NB4 (cell line): ENCODE data around the gene EBF4.

Source experiments
- DNase-seq: peaks from one replicate; pipeline ENCODE4 v3.0.0; 2010; ENCODE audit warnings: low read depth
- H3K4me3 ChIP-seq: one replicate; pipeline ENCODE4 v1.5.1; 2011; ENCODE audit warnings: mild to moderate bottlenecking, low read depth, low read length, moderate library complexity
- CTCF ChIP-seq: IDR thresholded peaks from one replicate; pipeline ENCODE4 v1.5.1; 2012; ENCODE audit warnings: low read depth, low read length
- MAX ChIP-seq: IDR thresholded peaks from 2 replicates; pipeline ENCODE4 v1.6.1; 2011; ENCODE audit warnings: low read depth, low read length
- MYC ChIP-seq: IDR thresholded peaks from 2 replicates; pipeline ENCODE4 v1.6.1; 2011; ENCODE audit warnings: low read depth, low read length
- POLR2A ChIP-seq: IDR thresholded peaks from 2 replicates; pipeline ENCODE4 v1.6.1; 2011; ENCODE audit warnings: mild to moderate bottlenecking; ENCODE audit not compliant: insufficient read length; ENCODE audit errors: extremely low read depth

EBF4 gene

GRCh38 chr20:2698186-2698817, 5.7 kb downstream of the EBF4 start:
- no peak overlapping the region for H3K4me3 ChIP-seq
- TF ChIP-seq MAX (no peak), CTCF (no peak), MYC (no peak), POLR2A (no peak)
- no peak for DNase-seq

GRCh38 chr20:2698912-2699311, 6.3 kb downstream of the EBF4 start:
- no peak for DNase-seq
- TF ChIP-seq CTCF (no peak), POLR2A (no peak), MYC (no peak), MAX (no peak)
- no peak overlapping the region for H3K4me3 ChIP-seq

DNA sequence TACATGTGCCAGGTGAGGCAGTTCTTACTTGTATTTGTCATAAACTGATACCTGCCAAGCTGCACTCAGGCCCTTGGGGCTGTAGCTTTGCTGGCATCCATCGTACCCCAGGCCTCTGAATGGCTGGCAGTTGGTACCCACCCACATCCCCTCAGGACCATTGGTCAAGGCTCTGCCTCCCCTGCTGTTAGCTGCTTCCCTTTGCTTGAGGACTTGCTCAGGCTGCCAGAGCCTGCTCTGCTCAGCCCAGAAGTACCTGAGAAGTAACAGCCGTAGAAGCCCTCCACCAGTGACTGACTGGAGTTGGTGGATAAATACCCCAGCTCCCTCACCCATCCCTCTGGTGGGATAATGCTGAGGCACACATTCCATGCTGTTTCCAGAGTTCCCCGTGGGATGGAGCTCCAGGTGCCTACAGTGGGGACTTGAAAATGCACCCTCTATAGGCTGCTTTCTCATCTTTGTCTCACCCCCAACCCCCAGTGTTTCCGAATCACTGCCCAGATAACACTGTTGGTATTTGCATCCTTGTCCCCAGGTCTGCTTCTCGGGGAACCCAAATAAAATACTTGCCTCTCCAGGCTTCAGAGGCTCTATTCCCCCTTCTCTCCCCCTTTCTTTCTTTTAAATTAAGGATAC, 7.3 kb downstream of the EBF4 start:
- no peak for TF ChIP-seq CTCF
- TF ChIP-seq MAX = no peak
- no peak for TF ChIP-seq MYC
- no peak for TF ChIP-seq POLR2A
- no peak for DNase-seq
- H3K4me3 ChIP-seq = no peak overlapping the region

DNA sequence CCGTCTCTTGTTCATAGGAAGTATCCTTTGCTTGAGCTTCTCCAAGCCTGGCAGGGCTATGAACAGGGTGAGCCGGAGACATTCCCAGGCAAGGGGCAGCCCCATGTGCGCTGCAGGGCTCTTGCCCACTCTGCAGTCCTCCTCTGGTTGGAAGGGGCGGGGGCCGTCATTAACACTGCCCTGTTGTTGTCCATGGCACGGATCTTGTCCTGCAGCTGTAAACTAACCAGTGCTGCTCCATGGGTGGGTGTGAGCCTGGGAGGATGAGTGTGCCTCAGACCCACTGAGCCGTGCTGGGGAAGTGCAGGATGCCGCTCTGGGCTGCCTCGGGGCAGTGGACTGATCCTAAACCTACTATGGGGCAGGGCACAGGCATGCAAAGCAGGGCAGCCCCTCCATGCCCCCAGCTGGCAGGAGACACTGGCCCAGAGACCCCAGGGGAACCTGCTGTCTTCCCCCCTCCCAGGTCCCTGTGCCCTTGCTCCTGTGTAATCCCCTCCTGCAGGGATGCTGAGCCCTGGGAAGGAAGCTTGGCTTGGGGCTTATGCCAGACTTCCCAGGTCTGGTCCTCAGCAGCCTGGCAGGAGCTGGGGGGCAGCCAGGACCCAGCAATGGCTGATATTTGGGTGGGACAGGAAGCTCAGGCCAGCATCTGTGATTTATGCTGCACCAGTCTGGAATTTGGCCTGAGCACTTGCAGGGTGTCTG, 8.5 kb downstream of the EBF4 start:
- no peak overlapping the region for H3K4me3 ChIP-seq
- no peak for DNase-seq
- TF ChIP-seq MAX (no peak), POLR2A (no peak)

DNA sequence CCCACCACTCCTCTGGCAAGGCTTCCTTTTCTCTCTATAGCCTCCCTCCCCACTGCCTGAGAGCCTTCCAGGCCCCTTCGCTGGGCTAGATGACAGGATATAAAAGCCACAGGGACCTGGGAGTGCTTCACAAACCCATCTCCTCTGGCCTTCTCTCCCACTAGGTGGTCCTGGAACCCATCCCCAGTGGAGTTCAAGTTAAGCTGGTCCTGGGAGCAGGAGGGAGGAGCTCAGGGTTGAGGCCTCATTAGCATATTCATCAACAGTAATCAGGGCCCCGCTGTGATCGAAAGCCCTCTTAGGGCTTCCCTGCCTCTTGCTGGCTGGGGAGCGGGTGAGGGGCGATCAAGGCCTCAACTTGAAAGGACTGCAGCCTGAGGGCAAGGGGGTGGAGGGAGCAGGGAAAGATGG, 9.1 kb downstream of the EBF4 start:
- TF ChIP-seq CTCF (no peak), POLR2A (no peak), MYC (no peak), MAX (no peak)
- no peak for DNase-seq
- H3K4me3 ChIP-seq = no peak overlapping the region

GRCh38 chr20:2703716-2704475, 11.3 kb downstream of the EBF4 start:
- no peak for DNase-seq
- TF ChIP-seq POLR2A (no peak), MYC (no peak), CTCF (no peak), MAX (no peak)
- H3K4me3 ChIP-seq = no peak overlapping the region
